MM.1S (cell line): ENCODE results near the gene EXOC7.

Source experiments
- DNase-seq: peaks from one replicate; pipeline ENCODE4 v3.0.0-alpha.2; 2015
- H2AFZ ChIP-seq: fragments of 300-600 bp; sonication (generic); 2 replicates; pipeline ENCODE4 v1.6.0; 2016; ENCODE audit warnings: antibody characterized with exemption, low read length
- H3F3A ChIP-seq: fragments of 300-600 bp; sonication (generic); 2 replicates; pipeline ENCODE4 v1.6.1; 2016; ENCODE audit warnings: mild to moderate bottlenecking, antibody characterized with exemption, low read length, moderate library complexity, mixed read lengths; ENCODE audit not compliant: insufficient read depth
- H3K27ac ChIP-seq: fragments of 300-600 bp; sonication (generic); 2 replicates; pipeline ENCODE4 v1.5.1; 2016; ENCODE audit warnings: mild to moderate bottlenecking, low read length
- H3K27me3 ChIP-seq: fragments of 300-600 bp; sonication (generic); replicated peaks from 2 replicates; pipeline ENCODE4 v1.6.0; 2016; ENCODE audit warnings: low read length; ENCODE audit not compliant: insufficient read depth
- H3K36me3 ChIP-seq: fragments of 300-600 bp; sonication (generic); replicated peaks from 2 replicates; pipeline ENCODE4 v1.6.1; 2016; ENCODE audit warnings: mild to moderate bottlenecking, low read length, mixed read lengths; ENCODE audit not compliant: insufficient read depth
- H3K4me1 ChIP-seq: fragments of 300-600 bp; sonication (generic); 2 replicates; pipeline ENCODE4 v1.6.1; 2016; ENCODE audit warnings: low read length, mixed read lengths
- H3K4me2 ChIP-seq: fragments of 300-600 bp; sonication (generic); 2 replicates; pipeline ENCODE4 v1.6.0; 2016; ENCODE audit warnings: low read depth, low read length
- H3K4me3 ChIP-seq: fragments of 300-600 bp; sonication (generic); 2 replicates; pipeline ENCODE4 v1.5.1; 2016; ENCODE audit warnings: low read length, mixed read lengths
- H3K79me2 ChIP-seq: fragments of 300-600 bp; sonication (generic); 2 replicates; pipeline ENCODE4 v1.6.1; 2016; ENCODE audit warnings: mixed run types, low read length, mixed read lengths
- H3K9ac ChIP-seq: fragments of 300-600 bp; sonication (generic); 2 replicates; pipeline ENCODE4 v1.6.1; 2016; ENCODE audit warnings: low read length, mixed read lengths
- H3K9me2 ChIP-seq: fragments of 300-600 bp; sonication (generic); replicated peaks from 2 replicates; pipeline ENCODE4 v1.6.1; 2016; ENCODE audit warnings: mild to moderate bottlenecking, low read length, mixed read lengths; ENCODE audit not compliant: insufficient read depth
- H3K9me3 ChIP-seq: fragments of 300-600 bp; sonication (generic); replicated peaks from 2 replicates; pipeline ENCODE4 v1.6.1; 2016; ENCODE audit warnings: mild to moderate bottlenecking, low read length, mixed read lengths; ENCODE audit not compliant: insufficient read depth
- H4K20me1 ChIP-seq: fragments of 300-600 bp; sonication (generic); 2 replicates; pipeline ENCODE4 v1.6.1; 2016; ENCODE audit warnings: mild to moderate bottlenecking, low read length, moderate library complexity, mixed read lengths; ENCODE audit not compliant: insufficient read depth
- CTCF ChIP-seq: fragments of 300-600 bp; sonication (generic); IDR thresholded peaks from 2 replicates; pipeline ENCODE4 v1.5.1; 2016; ENCODE audit warnings: antibody characterized with exemption, low read length, mixed read lengths
- EZH2 ChIP-seq: fragments of 300-600 bp; sonication (generic); optimal IDR thresholded peaks from 2 replicates; pipeline ENCODE3; 2017; ENCODE audit warnings: low read depth, mild to moderate bottlenecking, antibody characterized with exemption, low read length, mixed read lengths
- EZH2phosphoT487 ChIP-seq: fragments of 300-600 bp; sonication (generic); IDR thresholded peaks from 2 replicates; pipeline ENCODE4 v1.6.1; 2018; ENCODE audit warnings: antibody characterized with exemption, low read length

EXOC7 gene

GRCh38 chr17:76039121-76039520, 64.5 kb downstream of the EXOC7 start:
- H3K27ac ChIP-seq: no peak overlapping the region
- H2AFZ ChIP-seq: no peak overlapping the region
- no peaks in the 10 kb centered on the region for H3K27me3 ChIP-seq
- H3K4me2 ChIP-seq: no peak overlapping the region
- no peak overlapping the region for H3K4me3 ChIP-seq
- TF ChIP-seq EZH2: no peak
- TF ChIP-seq EZH2phosphoT487: no peak
- no peak for TF ChIP-seq CTCF
- no peaks in the 10 kb centered on the region for H3K79me2 ChIP-seq
- 0 out of 2 replicates have a peak, but pooled peaks cover 4% of the 10 kb centered on the region for H3K36me3 ChIP-seq
- no peaks in the 10 kb centered on the region for H3K9me2 ChIP-seq
- no peaks in the 10 kb centered on the region for H4K20me1 ChIP-seq
- no peaks in the 10 kb centered on the region for H3K4me1 ChIP-seq
- no peak for DNase-seq
- no peak overlapping the region for H3K9ac ChIP-seq
- H3F3A ChIP-seq: no peaks in the 10 kb centered on the region
- H3K9me3 ChIP-seq: no peaks in the 10 kb centered on the region

- DNase-seq: no peak
- Histone ChIP-seq H3K9me2 (no peaks in the 10 kb centered on the region), H3K9ac (no peak overlapping the region), H3K79me2 (no peaks in the 10 kb centered on the region), H3K4me3 (no peak overlapping the region), H3F3A (no peaks in the 10 kb centered on the region), H3K4me2 (no peak overlapping the region), H3K27me3 (no peaks in the 10 kb centered on the region), H3K9me3 (no peaks in the 10 kb centered on the region), H2AFZ (no peak overlapping the region), H3K27ac (no peak overlapping the region), H3K4me1 (no peaks in the 10 kb centered on the region), H4K20me1 (no peaks in the 10 kb centered on the region), H3K36me3 (0 out of 2 replicates have a peak, but pooled peaks cover 4% of the 10 kb centered on the region)
- TF ChIP-seq EZH2: no peak
- TF ChIP-seq EZH2phosphoT487: no peak
- TF ChIP-seq CTCF: no peak
These were observed 65.5 kb downstream of the EXOC7 start for GRCh38 chr17:76038050-76038449.

- H3K27me3 ChIP-seq: no peaks in the 10 kb centered on the region
- no peak for DNase-seq
- H3K4me2 ChIP-seq: no peak overlapping the region
- no peaks in the 10 kb centered on the region for H3K79me2 ChIP-seq
- H3K9me2 ChIP-seq: no peaks in the 10 kb centered on the region
- no peaks in the 10 kb centered on the region for H4K20me1 ChIP-seq
- H3K36me3 ChIP-seq: 0 out of 2 replicates have a peak, but pooled peaks cover 4% of the 10 kb centered on the region
- H3K4me1 ChIP-seq: no peaks in the 10 kb centered on the region
- TF ChIP-seq CTCF (no peak), EZH2phosphoT487 (no peak), EZH2 (no peak)
- H2AFZ ChIP-seq: no peak overlapping the region
- no peaks in the 10 kb centered on the region for H3F3A ChIP-seq
- H3K4me3 ChIP-seq: no peak overlapping the region
- H3K9ac ChIP-seq: no peak overlapping the region
- H3K27ac ChIP-seq: no peak overlapping the region
- H3K9me3 ChIP-seq: no peaks in the 10 kb centered on the region
These were observed 66.9 kb downstream of the EXOC7 start for GRCh38 chr17:76036497-76037261.
